ENCODE results near the gene CCND3. TPM values are rescaled to one million over a fixed set of nuclear protein-coding genes. Genes with fewer than 3 reads are reported as not detected.

Gene CCND3
- total and polyA plus RNA-seq, 2 of the 13 experiments (the other 11 are each of a cell fraction or from before 2014, with no cell fraction given): 4.3 to 7.2 TPM

DNA sequence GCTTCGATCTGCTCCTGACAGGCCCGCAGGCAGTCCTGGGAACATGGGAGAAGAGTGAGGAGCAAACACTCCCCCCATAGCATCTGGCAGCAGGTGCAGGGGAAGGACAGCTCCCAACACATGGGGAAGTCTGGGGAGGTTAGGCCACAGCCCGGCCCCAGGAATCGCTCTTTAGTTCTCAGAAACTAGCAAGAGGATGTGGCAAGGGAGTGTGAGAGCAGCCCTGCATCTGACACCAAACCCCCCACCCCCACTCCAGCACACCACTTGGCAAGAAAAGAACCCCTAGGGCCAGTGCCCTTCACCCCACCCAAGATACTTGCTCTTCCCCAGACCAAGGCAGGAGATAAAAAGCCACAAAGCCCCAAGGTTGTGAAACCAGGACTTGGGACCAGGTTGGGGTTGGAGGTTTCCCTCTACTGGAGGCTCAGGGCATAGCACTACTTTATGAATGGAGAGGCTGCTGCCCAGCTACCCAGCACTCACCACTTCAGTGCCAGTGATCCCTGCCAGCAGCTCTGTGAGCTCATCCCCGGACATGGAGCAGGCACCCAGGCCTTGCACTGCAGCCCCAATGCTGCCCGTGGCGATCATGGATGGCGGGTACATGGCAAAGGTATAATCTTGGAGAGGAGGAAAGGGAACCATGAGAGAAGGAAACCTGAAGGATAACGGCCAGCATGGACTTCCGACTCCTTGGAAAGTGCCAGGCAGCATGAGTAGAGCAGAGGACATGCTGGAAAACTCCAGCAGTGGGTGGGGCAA is 5.4 kb downstream of the CCND3 start (continued):
- TF ChIP-seq PTBP1 (IDR thresholded peaks at IDR 0.05; ENCODE audit: low read depth, low read length, poor library complexity, severe bottlenecking) (no peak), ZNF567 (CRISPR knock-in tag; IDR thresholded peaks at IDR 0.05; ENCODE audit: borderline replicate concordance) (no peak), ZNF891 (CRISPR knock-in tag; IDR thresholded peaks at IDR 0.05) (no peak), ZNF431 (CRISPR knock-in tag; IDR thresholded peaks at IDR 0.05; ENCODE audit: borderline replicate concordance, low read depth) (no peak), ZNF253 (CRISPR knock-in tag; IDR thresholded peaks at IDR 0.05; ENCODE audit: borderline replicate concordance) (no peak), GFI1 (CRISPR knock-in tag; IDR thresholded peaks at IDR 0.05; ENCODE audit: borderline replicate concordance) (no peak), ZNF225 (CRISPR knock-in tag; IDR thresholded peaks at IDR 0.05) (no peak), NCOA1 (CRISPR knock-in tag; IDR thresholded peaks at IDR 0.05) (no peak), NPAS2 (CRISPR knock-in tag; IDR thresholded peaks at IDR 0.05; ENCODE audit: borderline replicate concordance) (no peak), ZNF629 (CRISPR knock-in tag; conservative IDR thresholded peaks at IDR 0.05) (no peak), ZNF256 (CRISPR knock-in tag; conservative IDR thresholded peaks at IDR 0.05) (no peak), TBX3 (IDR thresholded peaks at IDR 0.05; ENCODE audit: borderline replicate concordance) (no peak), CAMTA2 (CRISPR knock-in tag; IDR thresholded peaks at IDR 0.05; ENCODE audit: borderline replicate concordance) (no peak), CBX5 (CRISPR knock-in tag; IDR thresholded peaks at IDR 0.05; ENCODE audit: borderline replicate concordance) (0 out of 2 replicates have a peak, but pooled peaks have one; percentile 74), U2AF2 (IDR thresholded peaks at IDR 0.05; ENCODE audit: low read depth, low read length) (no peak), ZSCAN22 (CRISPR knock-in tag; IDR thresholded peaks at IDR 0.05) (no peak)
- TF ChIP-seq, protein P1, sequence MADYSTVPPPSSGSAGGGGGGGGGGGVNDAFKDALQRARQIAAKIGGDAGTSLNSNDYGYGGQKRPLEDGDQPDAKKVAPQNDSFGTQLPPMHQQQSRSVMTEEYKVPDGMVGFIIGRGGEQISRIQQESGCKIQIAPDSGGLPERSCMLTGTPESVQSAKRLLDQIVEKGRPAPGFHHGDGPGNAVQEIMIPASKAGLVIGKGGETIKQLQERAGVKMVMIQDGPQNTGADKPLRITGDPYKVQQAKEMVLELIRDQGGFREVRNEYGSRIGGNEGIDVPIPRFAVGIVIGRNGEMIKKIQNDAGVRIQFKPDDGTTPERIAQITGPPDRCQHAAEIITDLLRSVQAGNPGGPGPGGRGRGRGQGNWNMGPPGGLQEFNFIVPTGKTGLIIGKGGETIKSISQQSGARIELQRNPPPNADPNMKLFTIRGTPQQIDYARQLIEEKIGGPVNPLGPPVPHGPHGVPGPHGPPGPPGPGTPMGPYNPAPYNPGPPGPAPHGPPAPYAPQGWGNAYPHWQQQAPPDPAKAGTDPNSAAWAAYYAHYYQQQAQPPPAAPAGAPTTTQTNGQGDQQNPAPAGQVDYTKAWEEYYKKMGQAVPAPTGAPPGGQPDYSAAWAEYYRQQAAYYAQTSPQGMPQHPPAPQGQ (CRISPR knock-in tag; IDR thresholded peaks at IDR 0.05; ENCODE audit: borderline replicate concordance): no peak
- TF ChIP-seq, protein P2, sequence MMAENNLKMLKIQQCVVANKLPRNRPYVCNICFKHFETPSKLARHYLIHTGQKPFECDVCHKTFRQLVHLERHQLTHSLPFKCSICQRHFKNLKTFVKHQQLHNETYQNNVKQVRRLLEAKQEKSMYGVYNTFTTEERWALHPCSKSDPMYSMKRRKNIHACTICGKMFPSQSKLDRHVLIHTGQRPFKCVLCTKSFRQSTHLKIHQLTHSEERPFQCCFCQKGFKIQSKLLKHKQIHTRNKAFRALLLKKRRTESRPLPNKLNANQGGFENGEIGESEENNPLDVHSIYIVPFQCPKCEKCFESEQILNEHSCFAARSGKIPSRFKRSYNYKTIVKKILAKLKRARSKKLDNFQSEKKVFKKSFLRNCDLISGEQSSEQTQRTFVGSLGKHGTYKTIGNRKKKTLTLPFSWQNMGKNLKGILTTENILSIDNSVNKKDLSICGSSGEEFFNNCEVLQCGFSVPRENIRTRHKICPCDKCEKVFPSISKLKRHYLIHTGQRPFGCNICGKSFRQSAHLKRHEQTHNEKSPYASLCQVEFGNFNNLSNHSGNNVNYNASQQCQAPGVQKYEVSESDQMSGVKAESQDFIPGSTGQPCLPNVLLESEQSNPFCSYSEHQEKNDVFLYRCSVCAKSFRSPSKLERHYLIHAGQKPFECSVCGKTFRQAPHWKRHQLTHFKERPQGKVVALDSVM (CRISPR knock-in tag; IDR thresholded peaks at IDR 0.05): no peak
- TF ChIP-seq, protein P3, sequence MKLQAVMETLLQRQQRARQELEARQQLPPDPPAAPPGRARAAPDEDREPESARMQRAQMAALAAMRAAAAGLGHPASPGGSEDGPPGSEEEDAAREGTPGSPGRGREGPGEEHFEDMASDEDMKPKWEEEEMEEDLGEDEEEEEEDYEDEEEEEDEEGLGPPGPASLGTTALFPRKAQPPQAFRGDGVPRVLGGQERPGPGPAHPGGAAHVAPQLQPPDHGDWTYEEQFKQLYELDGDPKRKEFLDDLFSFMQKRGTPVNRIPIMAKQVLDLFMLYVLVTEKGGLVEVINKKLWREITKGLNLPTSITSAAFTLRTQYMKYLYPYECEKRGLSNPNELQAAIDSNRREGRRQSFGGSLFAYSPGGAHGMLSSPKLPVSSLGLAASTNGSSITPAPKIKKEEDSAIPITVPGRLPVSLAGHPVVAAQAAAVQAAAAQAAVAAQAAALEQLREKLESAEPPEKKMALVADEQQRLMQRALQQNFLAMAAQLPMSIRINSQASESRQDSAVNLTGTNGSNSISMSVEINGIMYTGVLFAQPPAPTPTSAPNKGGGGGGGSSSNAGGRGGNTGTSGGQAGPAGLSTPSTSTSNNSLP (IDR thresholded peaks at IDR 0.05; ENCODE audit: low read depth, low read length): no peak
- TF ChIP-seq, protein P4, sequence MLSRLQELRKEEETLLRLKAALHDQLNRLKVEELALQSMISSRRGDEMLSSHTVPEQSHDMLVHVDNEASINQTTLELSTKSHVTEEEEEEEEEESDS (CRISPR knock-in tag; IDR thresholded peaks at IDR 0.05; ENCODE audit: borderline replicate concordance): no peak
- TF ChIP-seq, protein P5, sequence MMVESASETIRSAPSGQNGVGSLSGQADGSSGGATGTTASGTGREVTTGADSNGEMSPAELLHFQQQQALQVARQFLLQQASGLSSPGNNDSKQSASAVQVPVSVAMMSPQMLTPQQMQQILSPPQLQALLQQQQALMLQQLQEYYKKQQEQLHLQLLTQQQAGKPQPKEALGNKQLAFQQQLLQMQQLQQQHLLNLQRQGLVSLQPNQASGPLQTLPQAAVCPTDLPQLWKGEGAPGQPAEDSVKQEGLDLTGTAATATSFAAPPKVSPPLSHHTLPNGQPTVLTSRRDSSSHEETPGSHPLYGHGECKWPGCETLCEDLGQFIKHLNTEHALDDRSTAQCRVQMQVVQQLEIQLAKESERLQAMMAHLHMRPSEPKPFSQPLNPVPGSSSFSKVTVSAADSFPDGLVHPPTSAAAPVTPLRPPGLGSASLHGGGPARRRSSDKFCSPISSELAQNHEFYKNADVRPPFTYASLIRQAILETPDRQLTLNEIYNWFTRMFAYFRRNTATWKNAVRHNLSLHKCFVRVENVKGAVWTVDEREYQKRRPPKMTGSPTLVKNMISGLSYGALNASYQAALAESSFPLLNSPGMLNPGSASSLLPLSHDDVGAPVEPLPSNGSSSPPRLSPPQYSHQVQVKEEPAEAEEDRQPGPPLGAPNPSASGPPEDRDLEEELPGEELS (CRISPR knock-in tag; IDR thresholded peaks at IDR 0.05): no peak
